PC-3 (cell line): ENCODE results near the gene CA11.

ENCODE experiments used
- CTCF ChIP-seq: fragments of 300-600 bp; sonication (generic); conservative IDR thresholded peaks from 2 replicates; pipeline ENCODE4 v1.5.1; 2017; ENCODE audit warnings: antibody characterized with exemption, low read depth, mild to moderate bottlenecking, low read length
- EZH2 ChIP-seq: fragments of 300-600 bp; sonication (generic); IDR thresholded peaks from one replicate; pipeline ENCODE4 v1.6.1; 2017; ENCODE audit warnings: antibody characterized with exemption, mild to moderate bottlenecking, low read length; ENCODE audit not compliant: unreplicated experiment
- EZH2phosphoT487 ChIP-seq: fragments of 300-600 bp; sonication (generic); IDR thresholded peaks from 2 replicates; pipeline ENCODE4 v1.6.1; 2018; ENCODE audit warnings: mild to moderate bottlenecking, antibody characterized with exemption, low read length, borderline replicate concordance

DNA sequence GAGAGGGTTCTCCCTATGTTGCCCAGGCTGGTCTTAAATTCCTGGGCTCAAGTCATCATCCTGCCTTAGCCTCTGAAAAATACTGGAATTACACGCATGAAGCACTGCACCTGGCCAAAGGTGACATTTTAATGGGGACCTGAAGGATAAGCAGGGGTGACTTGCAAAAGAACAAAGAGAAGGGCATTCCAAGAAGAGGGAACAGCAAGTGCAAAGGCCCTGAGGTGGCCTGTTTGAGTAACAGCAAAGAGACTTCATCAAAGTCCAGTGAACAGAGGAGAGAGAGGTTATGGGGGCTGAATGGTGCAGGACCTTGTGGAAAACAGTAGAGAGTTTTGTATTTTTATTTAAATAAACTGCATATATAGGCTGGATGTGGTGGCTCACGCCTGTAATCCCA, 4.1 kb downstream of the CA11 start:
- TF ChIP-seq CTCF (no peak), EZH2 (no peak), EZH2phosphoT487 (no peak)
